K562 (cell line): Measurements from ENCODE around the gene PPP1R3E. TPM values are rescaled to one million over a fixed set of nuclear protein-coding genes. Genes with fewer than 3 reads are reported as not detected.

Experiments
- ATAC-seq: fragments of 200-7000 bp; cut with Tn5 transposase; 3 replicates; pipeline ENCODE4 v1.9.1; 2020; ENCODE audit warnings: moderate library complexity
- BruUV-seq: library from RNA; stranded (reverse); fragments of 400-500 nt; replicated peaks from 2 replicates; lab custom pipeline; 2021; lab: Mats Ljungman, UMichigan
- CTCF ChIA-PET: fragments of 300-600 bp; formaldehyde crosslinking; extraction: SDS; loops from one replicate; lab custom pipeline; 2021; ENCODE audit warnings: low intra/inter-chr PET ratio; lab: Yijun Ruan, JAX
- POLR2A ChIA-PET: fragments of 300-600, 350-650 bp; sonication (Branson Sonifier 250); formaldehyde crosslinking; extraction: SDS; loops from one replicate; lab custom pipeline; 2021; ENCODE audit warnings: antibody characterized with exemption, inconsistent platforms; lab: Yijun Ruan, JAX
- DNase-seq, 4 experiments: peaks; one replicate each; pipeline versions ENCODE4 v3.0.0 to v3.0.0-alpha.2; 2011 to 2018; ENCODE audit warnings: low spot score in 3 of 4, mixed read lengths in 3 of 4; ENCODE audit errors: extremely low read depth in 1 of 4
- FAIRE-seq: peaks from 2 replicates; lab custom pipeline; 2011; peaks lifted over from hg19 to GRCh38; lab: Jason Lieb, UNC
- H2AFZ ChIP-seq: 2 replicates; pipeline ENCODE4 v1.6.0; 2011; ENCODE audit warnings: low read depth, low read length, control low read depth, inconsistent platforms
- H3K27ac ChIP-seq: fragments of 200-600 bp; 3 replicates; pipeline ENCODE4 v1.8.0; 2011; ENCODE audit warnings: low read depth, mild to moderate bottlenecking, control low read depth, inconsistent platforms, low read length, moderate library complexity, mixed read lengths; ENCODE audit errors: extremely low read depth
- H3K27me3 ChIP-seq, 2 experiments: fragments of 300-600 bp in 1 of 2; 2 replicates in 1 of 2; 3 replicates in 1 of 2; pipeline versions ENCODE4 v1.6.0 to v1.8.0; 2011; ENCODE audit warnings: inconsistent platforms in 2 of 2, low read length in 2 of 2, mild to moderate bottlenecking in 1 of 2, mixed read lengths in 1 of 2, moderate library complexity in 1 of 2; ENCODE audit not compliant: control insufficient read depth in 2 of 2, insufficient read depth in 2 of 2
- H3K36me3 ChIP-seq: fragments of 300-600 bp; 3 replicates; pipeline ENCODE4 v1.8.0; 2011; ENCODE audit warnings: mild to moderate bottlenecking, low read length, inconsistent platforms; ENCODE audit not compliant: control insufficient read depth, insufficient read depth
- H3K4me1 ChIP-seq, 2 experiments: fragments of 200-600 bp in 1 of 2; replicated peaks in 1 of 2; 2 replicates in 1 of 2; 3 replicates in 1 of 2; pipeline versions ENCODE4 v1.5.1 to v1.8.0; 2011; ENCODE audit warnings: inconsistent platforms in 2 of 2, low read length in 2 of 2, mild to moderate bottlenecking in 1 of 2, mixed read lengths in 1 of 2, moderate library complexity in 1 of 2; ENCODE audit not compliant: control insufficient read depth in 2 of 2, insufficient read depth in 2 of 2
- H3K4me2 ChIP-seq: 2 replicates; pipeline ENCODE4 v1.6.1; 2011; ENCODE audit warnings: low read length, control low read depth, inconsistent platforms, mixed read lengths; ENCODE audit not compliant: insufficient read depth
- H3K4me3 ChIP-seq: fragments of 200-600 bp; sonication (generic), shearing (Covaris generic); 2 replicates; pipeline ENCODE4 v1.5.1; 2016; ENCODE audit warnings: control low read depth, inconsistent platforms
- H3K79me2 ChIP-seq: fragments of 200-600 bp; 3 replicates; pipeline ENCODE4 v1.8.0; 2011; ENCODE audit warnings: low read length, inconsistent platforms; ENCODE audit not compliant: control insufficient read depth, insufficient read depth
- H3K9ac ChIP-seq, 2 experiments: 2 replicates each; pipeline versions ENCODE4 v1.6.0 to v1.6.1; 2011; ENCODE audit warnings: low read depth in 2 of 2, low read length in 2 of 2, control low read depth in 1 of 2, inconsistent platforms in 1 of 2, mild to moderate bottlenecking in 1 of 2, mixed read lengths in 1 of 2; ENCODE audit not compliant: insufficient read depth in 1 of 2
- H3K9me1 ChIP-seq: one replicate; pipeline ENCODE4 v1.6.0; 2011; ENCODE audit warnings: inconsistent platforms, mild to moderate bottlenecking, low read length, moderate library complexity; ENCODE audit not compliant: control insufficient read depth, insufficient read depth
- H3K9me3 ChIP-seq: replicated peaks from 2 replicates; pipeline ENCODE4 v1.5.1; 2011; ENCODE audit warnings: low read depth, low read length, inconsistent platforms; ENCODE audit not compliant: control insufficient read depth, insufficient read depth
- H4K20me1 ChIP-seq: replicated peaks from 2 replicates; pipeline ENCODE4 v1.6.1; 2011; ENCODE audit warnings: low read length, inconsistent platforms, mixed read lengths; ENCODE audit not compliant: control insufficient read depth, insufficient read depth
- GABPA ChIP-seq: fragments of 200-800 bp; sonication (Bioruptor generic); conservative IDR thresholded peaks from 2 replicates; pipeline ENCODE4 v1.6.1; 2016; ENCODE audit warnings: low read depth, missing genetic modification characterization, missing compliant biosample characterization
- MAZ ChIP-seq, 2 experiments: fragments of 450-650 bp in 1 of 2; sonication (generic) in 1 of 2; formaldehyde crosslinking; IDR thresholded peaks in 1 of 2; conservative IDR thresholded peaks in 1 of 2; 2 replicates each; pipeline versions ENCODE4 v1.4.0 to v1.5.0; 2020; ENCODE audit warnings: mild to moderate bottlenecking in 1 of 2, missing genetic modification reagents in 1 of 2
- MTA1 ChIP-seq: fragments of 450-650 bp; IDR thresholded peaks from 2 replicates; pipeline ENCODE4 v1.6.1; 2017; ENCODE audit warnings: borderline replicate concordance
- POLR3A ChIP-seq: IDR thresholded peaks from 2 replicates; pipeline ENCODE4 v1.6.1; 2011; ENCODE audit warnings: borderline replicate concordance, mild to moderate bottlenecking, moderate library complexity; ENCODE audit not compliant: insufficient read length, insufficient read depth; ENCODE audit errors: extremely low read depth
- SIX5 ChIP-seq, 2 experiments: IDR thresholded peaks; 2 replicates each; pipeline ENCODE4 v1.6.1; 2011; ENCODE audit warnings: low read length in 2 of 2, borderline replicate concordance in 1 of 2, low read depth in 1 of 2, mild to moderate bottlenecking in 1 of 2, moderate library complexity in 1 of 2; ENCODE audit not compliant: insufficient read depth in 1 of 2
- ZC3H11A ChIP-seq: IDR thresholded peaks from 2 replicates; pipeline ENCODE4 v1.6.1; 2012; ENCODE audit warnings: low read depth, low read length, improper control_type of control experiment
- ZKSCAN8 ChIP-seq: fragments of 200-800 bp; sonication (Bioruptor generic); IDR thresholded peaks from 2 replicates; pipeline ENCODE4 v1.6.1; 2016; ENCODE audit warnings: missing genetic modification characterization, missing compliant biosample characterization
- ZNF589 ChIP-seq: fragments of 200-800 bp; sonication (Bioruptor generic); IDR thresholded peaks from 2 replicates; pipeline ENCODE4 v1.6.1; 2016; ENCODE audit warnings: low read depth, missing genetic modification characterization, missing compliant biosample characterization
- whole genome bisulfite sequencing: fragments of 100-300 bp; shearing (Covaris generic); methylation state at CpG from one replicate; pipeline ENCODE4 v1.1.6; 2016; ENCODE audit warnings: low coverage, mixed read lengths; ENCODE audit not compliant: insufficient coverage; ENCODE audit errors: missing lambda C conversion rate; 5-methylcytosine and 5-hydroxymethylcytosine counted together
- in situ Hi-C: fragments of 300-500 bp; cut with MboI; formaldehyde crosslinking; loops from 4 replicates; pipeline ENCODE4 v1.15.0; 2018; ENCODE audit warnings: inconsistent platforms, mixed read lengths
- intact Hi-C: fragments of 100-400 bp; cut with micrococcal nuclease; formaldehyde crosslinking; loops from 2 replicates; pipeline ENCODE4 v1.14.2; 2022
- polyA plus RNA-seq, 8 experiments: library from polyadenylated mRNA; depleted of rRNA in 4 of 8; stranded (reverse) in 5 of 8; unstranded in 3 of 8; fragments of >200 nt; fragmentation: Nextera tagmentation in 2 of 8; fragmentation: Illumina TruSeq in 1 of 8; extraction: Ambion mirVana in 2 of 8; extraction: Trizol in 1 of 8; gene quantifications; 2 replicates each; pipeline versions ENCODE4 v1.2.1 to v1.2.3, GENCODE V29; 2011 to 2014; ENCODE audit warnings: inconsistent platforms in 1 of 8, missing spikeins in 1 of 8
- total RNA-seq, 7 experiments: library from RNA; depleted of rRNA in 6 of 7; stranded (reverse); fragments of >200 nt in 6 of 7; fragmentation: Illumina TruSeq in 2 of 7; extraction: Trizol in 2 of 7; gene quantifications; 2 replicates each; pipeline versions ENCODE4 v1.2.1 to v1.2.3, GENCODE V29; 2011 to 2021; ENCODE audit warnings: low replicate concordance in 1 of 7

PPP1R3E gene
- total and polyA plus RNA-seq, 9 of the 15 experiments (the other 6 are each of a cell fraction or from before 2014, with no cell fraction given): 3.2 to 18.4 (median 7.6) TPM

DNA sequence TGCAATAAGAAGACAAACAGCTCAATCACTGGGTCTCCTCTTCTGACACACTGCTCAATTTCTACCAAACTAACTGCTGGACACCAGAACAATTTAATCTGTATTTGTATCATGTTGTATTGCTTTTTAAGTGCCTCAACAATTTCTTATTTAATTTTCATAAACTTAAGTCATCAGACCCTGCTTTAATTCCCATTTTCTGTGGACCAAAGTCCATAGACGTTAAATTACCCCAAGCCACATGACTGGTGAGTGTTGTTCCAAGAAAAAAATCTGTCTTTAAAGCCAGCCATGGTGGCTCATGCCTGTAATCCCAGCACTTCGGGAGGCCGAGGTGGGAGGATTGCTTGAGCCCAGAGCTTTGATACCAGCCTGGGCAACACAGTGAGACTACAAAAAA is 25.5 kb downstream of the PPP1R3E start:
- Histone ChIP-seq H3K4me1 (peaks cover 27 to 33% of the 10 kb centered on the region in 2 experiments; a peak in 4 of 5 replicates), H3K9me3 (no peaks in the 10 kb centered on the region), H3K27ac (no peak overlapping the region), H3K9me1 (no peaks in the 10 kb centered on the region), H3K4me2 (no peak overlapping the region), H3K27me3 (no peaks in the 10 kb centered on the region), H4K20me1 (no peaks in the 10 kb centered on the region), H3K79me2 (peaks cover 21% of the 10 kb centered on the region), H2AFZ (no peak overlapping the region), H3K9ac (no peak overlapping the region; a peak in 1 of 4 replicates), H3K36me3 (peaks cover 20% of the 10 kb centered on the region), H3K4me3 (no peak overlapping the region)
- WGBS: 87% methylated on average over 3 of the region's 3 CpGs
- FAIRE-seq: no peak
- ATAC-seq: no peak
- no peak for DNase-seq
- TF ChIP-seq ZKSCAN8: no peak
- no peak for TF ChIP-seq POLR3A
- no peak for TF ChIP-seq GABPA (tag)
- TF ChIP-seq ZNF589 (CRISPR knock-in tag): no peak
- no peak for TF ChIP-seq ZC3H11A
- CTCF ChIA-PET: no interaction called here
- intact Hi-C loops (no loop called here), in situ Hi-C loops (no loop called here)
- POLR2A ChIA-PET: interaction anchor here (0.7 to 2.2 kb wide), 6 partner anchors 9 to 69 kb away, joined by 3 to 12 read pairs (median 4); partner anchors contain the start of genes HOMEZ and PABPN1
- BruUV-seq: no TSS peak

DNA sequence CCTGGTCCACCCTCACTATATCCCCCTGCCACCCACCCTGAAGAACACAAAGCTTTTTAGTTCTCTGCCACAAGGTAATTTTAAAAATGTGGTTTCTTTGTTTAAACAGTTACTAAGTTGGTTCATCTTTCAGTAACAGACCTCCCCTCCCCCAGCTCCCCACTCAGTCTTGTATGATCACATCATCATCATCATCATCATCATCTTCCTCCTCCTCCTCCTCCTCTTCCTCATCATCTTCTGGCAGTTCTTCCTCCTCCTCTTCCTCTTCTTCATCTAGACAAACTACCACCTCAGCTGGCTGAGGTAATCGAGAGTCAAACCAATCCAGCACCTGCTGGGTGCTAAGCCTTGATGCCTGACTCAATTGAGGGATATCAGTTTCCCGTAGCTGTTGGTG is 27.2 kb downstream of the PPP1R3E start:
- ChIA-PET POLR2A (interaction anchor here (0.6 to 0.7 kb wide), 5 partner anchors 36 to 145 kb away, joined by 3 read pairs; no protein-coding TSS in a partner anchor), CTCF (no interaction called here)
- no peak overlapping the region for H3K4me3 ChIP-seq
- H3K9me1 ChIP-seq: no peaks in the 10 kb centered on the region
- H3K79me2 ChIP-seq: peaks cover 9% of the 10 kb centered on the region; the same call in 2 of the 3 replicates
- no peak for FAIRE-seq
- ATAC-seq: no peak
- H2AFZ ChIP-seq: no peak overlapping the region
- no peaks in the 10 kb centered on the region for H4K20me1 ChIP-seq
- H3K9me3 ChIP-seq: no peaks in the 10 kb centered on the region
- peaks cover 13% of the 10 kb centered on the region; the same call in 2 of the 3 replicates for H3K36me3 ChIP-seq
- H3K4me1 ChIP-seq: peaks cover 20 to 26% of the 10 kb centered on the region in 2 experiments; a peak in 4 of 5 replicates
- WGBS: 75% methylated on average over 2 of the region's 2 CpGs
- no peak overlapping the region for H3K9ac ChIP-seq
- in situ Hi-C loops (no loop called here), intact Hi-C loops (no loop called here)
- H3K27ac ChIP-seq: no peak overlapping the region
- H3K27me3 ChIP-seq: no peaks in the 10 kb centered on the region
- H3K4me2 ChIP-seq: no peak overlapping the region
- no peak for DNase-seq
- no TSS peak for BruUV-seq
- TF ChIP-seq SIX5 (IDR thresholded peaks at IDR 0.05; ENCODE audit: borderline replicate concordance in 1 of 2, insufficient read depth in 1 of 2, low read depth in 1 of 2, low read length in 2 of 2): no peak
- TF ChIP-seq MTA1: 0 out of 2 replicates have a peak, but pooled peaks have one; percentile 32
- no peak for TF ChIP-seq MAZ (CRISPR knock-in tag; conservative IDR thresholded peaks at IDR 0.05 in 1 of 2, IDR thresholded peaks at IDR 0.05 in 1 of 2)
